GM12878 (cell line): ENCODE results near the gene IRX4. TPM values are rescaled to one million over a fixed set of nuclear protein-coding genes. Genes with fewer than 3 reads are reported as not detected.

Source experiments
- ATAC-seq: fragments of 200-7000 bp; cut with Tn5 transposase; 3 replicates; pipeline ENCODE4 v1.9.1; 2020; ENCODE audit warnings: mild to moderate bottlenecking, moderate library complexity
- BruUV-seq: library from RNA; stranded (reverse); fragments of 400-500 nt; replicated peaks from 2 replicates; lab custom pipeline; 2021; lab: Mats Ljungman, UMichigan
- CTCF ChIA-PET: fragments of 300-600 bp; sonication (Branson Sonifier 250); formaldehyde crosslinking; extraction: SDS; loops from one replicate; lab custom pipeline; 2021; ENCODE audit warnings: inconsistent platforms; lab: Yijun Ruan, JAX
- POLR2A ChIA-PET: fragments of 350-600 bp; formaldehyde crosslinking; extraction: SDS; loops from one replicate; lab custom pipeline; 2021; ENCODE audit warnings: inconsistent platforms; lab: Charles Lee
- RAD21 ChIA-PET: fragments of 300-600 bp; sonication (Branson Sonifier 250); formaldehyde crosslinking; loops from one replicate; lab custom pipeline; 2023; ENCODE audit warnings: antibody characterized with exemption; ENCODE audit not compliant: unreplicated experiment; lab: Charles Lee
- SMC1A ChIA-PET: fragments of 300-600 bp; sonication (Branson Sonifier 250); formaldehyde crosslinking; loops from one replicate; lab custom pipeline; 2023; ENCODE audit not compliant: unreplicated experiment, uncharacterized antibody; lab: Charles Lee
- DNase-seq: peaks from one replicate; pipeline ENCODE4 v3.0.0-alpha.2; 2011; ENCODE audit warnings: low read depth, low spot score
- FAIRE-seq: peaks from 3 replicates; lab custom pipeline; 2011; peaks lifted over from hg19 to GRCh38; lab: Jason Lieb, UNC
- H2AFZ ChIP-seq: 2 replicates; pipeline ENCODE4 v1.6.0; 2011; ENCODE audit warnings: low read depth, low read length, control low read depth; ENCODE audit not compliant: control insufficient read depth
- H3K27ac ChIP-seq: 2 replicates; pipeline ENCODE4 v1.5.1; 2011; ENCODE audit warnings: control low read depth; ENCODE audit not compliant: control insufficient read depth, insufficient read depth
- H3K27me3 ChIP-seq, 2 experiments: replicated peaks in 1 of 2; 2 replicates each; pipeline versions ENCODE4 v1.6.0 to v1.6.1; 2011; ENCODE audit warnings: low read length in 1 of 2; ENCODE audit not compliant: control insufficient read depth in 2 of 2, insufficient read depth in 2 of 2
- H3K36me3 ChIP-seq, 2 experiments: 2 replicates each; pipeline ENCODE4 v1.5.1; 2011; ENCODE audit warnings: low read length in 1 of 2; ENCODE audit not compliant: control insufficient read depth in 2 of 2, insufficient read depth in 2 of 2
- H3K4me1 ChIP-seq: 2 replicates; pipeline ENCODE4 v1.6.1; 2011; ENCODE audit warnings: mild to moderate bottlenecking, low read length, moderate library complexity, mixed read lengths; ENCODE audit not compliant: control insufficient read depth, insufficient read depth
- H3K4me2 ChIP-seq: 2 replicates; pipeline ENCODE4 v1.6.0; 2011; ENCODE audit warnings: control low read depth; ENCODE audit not compliant: control insufficient read depth, insufficient read depth
- H3K4me3 ChIP-seq: fragments of 200-600 bp; sonication (generic); 2 replicates; pipeline ENCODE4 v1.5.1; 2016
- H3K79me2 ChIP-seq: 2 replicates; pipeline ENCODE4 v1.6.0; 2011; ENCODE audit warnings: low read length; ENCODE audit not compliant: control insufficient read depth, insufficient read depth
- H3K9ac ChIP-seq: 2 replicates; pipeline ENCODE4 v1.8.0; 2011; ENCODE audit warnings: low read length, control low read depth, mixed read lengths; ENCODE audit not compliant: control insufficient read depth, insufficient read depth
- H3K9me3 ChIP-seq: replicated peaks from 3 replicates; pipeline ENCODE4 v1.5.1; 2011; ENCODE audit warnings: mild to moderate bottlenecking, low read length; ENCODE audit not compliant: control insufficient read depth, insufficient read depth
- H4K20me1 ChIP-seq: 2 replicates; pipeline ENCODE4 v1.6.0; 2011; ENCODE audit not compliant: control insufficient read depth, insufficient read depth
- BHLHE40 ChIP-seq, 2 experiments: fragments of 450-650 bp in 1 of 2; IDR thresholded peaks; 2 replicates each; pipeline ENCODE4 v1.6.1; 2011 to 2017; ENCODE audit warnings: low read depth in 2 of 2, borderline replicate concordance in 1 of 2, improper control_type of control experiment in 1 of 2, low read length in 1 of 2, mild to moderate bottlenecking in 1 of 2
- CREB1 ChIP-seq: IDR thresholded peaks from 2 replicates; pipeline ENCODE4 v1.6.1; 2012; ENCODE audit warnings: low read depth, mild to moderate bottlenecking, inconsistent platforms
- CUX1 ChIP-seq: IDR thresholded peaks from 2 replicates; pipeline ENCODE4 v1.6.1; 2012; ENCODE audit warnings: improper control_type of control experiment, low read depth, low read length; ENCODE audit not compliant: insufficient replicate concordance
- ELK1 ChIP-seq: IDR thresholded peaks from 2 replicates; pipeline ENCODE4 v1.6.1; 2012; ENCODE audit warnings: low read depth, low read length, improper control_type of control experiment
- FOS ChIP-seq: IDR thresholded peaks from 3 replicates; pipeline ENCODE4 v1.6.1; 2011; ENCODE audit warnings: borderline replicate concordance; ENCODE audit not compliant: insufficient read length; ENCODE audit errors: extremely low read depth
- PAX5 ChIP-seq: IDR thresholded peaks from 2 replicates; pipeline ENCODE4 v1.6.1; 2011; ENCODE audit warnings: low read depth, low read length, borderline replicate concordance
- POU2F2 ChIP-seq: IDR thresholded peaks from 3 replicates; pipeline ENCODE4 v1.6.1; 2011; ENCODE audit warnings: low read depth, mild to moderate bottlenecking, low read length, borderline replicate concordance
- RELB ChIP-seq: fragments of 450-650 bp; IDR thresholded peaks from 2 replicates; pipeline ENCODE4 v1.6.1; 2017; ENCODE audit warnings: low read depth, mild to moderate bottlenecking, moderate library complexity
- STAT3 ChIP-seq: IDR thresholded peaks from 2 replicates; pipeline ENCODE4 v1.6.1; 2011; ENCODE audit warnings: low read depth, low read length, improper control_type of control experiment
- TARDBP ChIP-seq: IDR thresholded peaks from 2 replicates; pipeline ENCODE4 v1.6.1; 2016; ENCODE audit warnings: borderline replicate concordance
- ZNF207 ChIP-seq: fragments of 450-650 bp; IDR thresholded peaks from 2 replicates; pipeline ENCODE4 v1.6.1; 2014; ENCODE audit warnings: antibody characterized with exemption, mild to moderate bottlenecking, borderline replicate concordance
- ZNF24 ChIP-seq: fragments of 450-650 bp; IDR thresholded peaks from 2 replicates; pipeline ENCODE4 v1.6.1; 2017; ENCODE audit warnings: antibody characterized with exemption, mild to moderate bottlenecking
- ZNF622 ChIP-seq: fragments of 450-650 bp; IDR thresholded peaks from 2 replicates; pipeline ENCODE4 v1.6.1; 2017; ENCODE audit warnings: mild to moderate bottlenecking, inconsistent platforms
- WGBS: methylation state at CpG from one replicate; pipeline ENCODE4 v1.1.6; 2016; ENCODE audit warnings: low lambda C conversion rate; ENCODE audit not compliant: insufficient replicate concordance, insufficient coverage; ENCODE audit errors: missing lambda C conversion rate; 5-methylcytosine and 5-hydroxymethylcytosine counted together
- in situ Hi-C: fragments of 300-500 bp; cut with MboI; formaldehyde crosslinking; loops from 9 replicates; pipeline ENCODE4 v1.14.3; 2018; ENCODE audit warnings: mixed read lengths
- intact Hi-C: fragments of 100-400 bp; cut with micrococcal nuclease; formaldehyde crosslinking; loops from one replicate; pipeline ENCODE4 v1.14.2; 2022; ENCODE audit not compliant: unreplicated experiment
- polyA plus RNA-seq, 11 experiments: library from polyadenylated mRNA; depleted of rRNA in 4 of 11; unstranded in 6 of 11; stranded (reverse) in 5 of 11; fragments of >200 nt; fragmentation: Nextera tagmentation in 4 of 11; fragmentation: Illumina TruSeq in 1 of 11; extraction: Ambion mirVana in 4 of 11; extraction: Trizol in 1 of 11; gene quantifications; 1 replicate in 1 of 11; 2 replicates in 10 of 11; pipeline versions ENCODE4 v1.2.1 to v1.2.3, GENCODE V29; 2011 to 2016; ENCODE audit warnings: inconsistent platforms in 2 of 11, missing spikeins in 2 of 11, low read depth in 1 of 11
- total RNA-seq, 4 experiments: library from RNA; depleted of rRNA in 3 of 4; stranded (reverse); fragments of >200 nt in 3 of 4; fragmentation: Illumina TruSeq in 1 of 4; extraction: Trizol in 1 of 4; gene quantifications; 2 replicates each; pipeline versions ENCODE4 v1.2.1 to v1.2.3, GENCODE V29; 2013 to 2021

Gene IRX4
- total and polyA plus RNA-seq, 10 of the 15 experiments (the other 5 are each of a cell fraction or from before 2014, with no cell fraction given), result not detected

GRCh38 chr5:1836176-1836890, 46.4 kb downstream of the IRX4 start (continued):
- TF ChIP-seq CUX1 (no peak), TARDBP (no peak), ELK1 (no peak)

DNA sequence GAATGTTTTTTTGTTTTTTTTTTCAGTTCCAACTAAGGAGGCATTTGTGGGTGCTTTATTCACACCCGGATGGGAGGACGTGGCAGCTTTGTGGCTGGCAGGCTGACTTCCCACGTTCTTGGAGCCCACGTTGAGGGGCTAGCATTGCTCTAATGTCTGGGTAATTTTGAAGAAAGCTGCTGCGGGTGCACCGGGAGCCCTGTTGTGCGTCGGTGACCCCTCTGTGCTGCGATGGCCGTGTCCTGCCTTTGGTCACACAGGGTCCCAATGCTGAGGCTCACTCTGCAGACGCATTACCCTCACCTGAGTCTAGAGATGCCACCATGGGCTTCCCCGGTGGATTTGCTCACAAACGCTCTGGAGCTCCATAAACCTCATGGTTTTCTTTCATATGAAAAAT, 47.3 kb downstream of the IRX4 start:
- no peak overlapping the region for H2AFZ ChIP-seq
- H3K4me1 ChIP-seq, result no peaks in the 10 kb centered on the region
- POLR2A ChIA-PET, result no interaction called here
- CTCF ChIA-PET, result no interaction called here
- SMC1A ChIA-PET, result no interaction called here
- peaks cover 0 to under 1% of the 10 kb centered on the region in 2 experiments; a peak in 2 of 4 replicates for H3K27me3 ChIP-seq
- no TSS peak for BruUV-seq
- ATAC-seq, result no peak
- H3K9ac ChIP-seq, result no peak overlapping the region
- in situ Hi-C loops, result no loop called here
- RAD21 ChIA-PET, result no interaction called here
- no peak for DNase-seq
- no peaks in the 10 kb centered on the region for H3K9me3 ChIP-seq
- no peak for FAIRE-seq
- 32% methylated on average over 13 of the region's 13 CpGs for WGBS
- no peaks in the 10 kb centered on the region for H4K20me1 ChIP-seq
- no peaks in the 10 kb centered on the region for H3K36me3 ChIP-seq
- intact Hi-C loops, result no loop called here
- no peaks in the 10 kb centered on the region for H3K79me2 ChIP-seq
- H3K27ac ChIP-seq, result no peak overlapping the region
- H3K4me2 ChIP-seq, result no peak overlapping the region
- H3K4me3 ChIP-seq, result no peak overlapping the region
- TF ChIP-seq STAT3 (no peak), ZNF24 (no peak), PAX5 (no peak), FOS (no peak), ZNF207 (no peak), CREB1 (no peak), POU2F2 (no peak), BHLHE40 (IDR thresholded peaks at IDR 0.05; ENCODE audit: borderline replicate concordance in 1 of 2, low read depth in 2 of 2, low read length in 1 of 2) (no peak), RELB (no peak), ZNF622 (no peak)
